Measurements from ENCODE around the gene CIROP. TPM values are rescaled to one million over a fixed set of nuclear protein-coding genes. Genes with fewer than 3 reads are reported as not detected.

CIROP gene
- total and polyA plus RNA-seq, 4 donors, result not detected

GRCh38 chr14:23114669-23115038 lies 9.9 kb upstream of the CIROP start:
- H3K9me3 ChIP-seq (ENCODE audit: control insufficient read depth in 4 of 4, low read length in 3 of 4), result no peaks in the 10 kb centered on the region
- H3K27ac ChIP-seq (ENCODE audit: low read depth in 1 of 2, low read length in 2 of 2), result no peak overlapping the region
- DNase-seq (ENCODE audit: low spot score), result no peak
- H3K4me3 ChIP-seq (ENCODE audit: low read depth in 1 of 3, low read length in 3 of 3), result no peak overlapping the region
- TF ChIP-seq ATF3 (IDR thresholded peaks at IDR 0.05), result no peak
- no peak for TF ChIP-seq EGR1 (IDR thresholded peaks at IDR 0.05; ENCODE audit: low read depth in 2 of 2)
- no peak for TF ChIP-seq RXRA (IDR thresholded peaks at IDR 0.05)
- TF ChIP-seq REST (IDR thresholded peaks at IDR 0.05), result no peak
- no peak for TF ChIP-seq TAF1 (conservative IDR thresholded peaks at IDR 0.05)
- TF ChIP-seq NR2F2 (IDR thresholded peaks at IDR 0.05), result no peak
- no peak for TF ChIP-seq ZBTB33 (IDR thresholded peaks at IDR 0.05)
- TF ChIP-seq CTCF (IDR thresholded peaks at IDR 0.05; ENCODE audit: low read depth, low read length, missing input control), result no peak
- TF ChIP-seq MAX (IDR thresholded peaks at IDR 0.05), result no peak
- no peak for TF ChIP-seq HNF4A (conservative IDR thresholded peaks at IDR 0.05)
- H3K9ac ChIP-seq (ENCODE audit: low read depth in 1 of 2, low read length in 2 of 2), result no peak overlapping the region
- H3K27me3 ChIP-seq (ENCODE audit: control insufficient read depth in 4 of 4, insufficient read depth in 4 of 4, low read length in 3 of 4), result no peaks in the 10 kb centered on the region
- WGBS, result 51% methylated on average over 4 of the region's 4 CpGs
- H3K36me3 ChIP-seq (ENCODE audit: control insufficient read depth in 4 of 4, insufficient read depth in 3 of 4, low read depth in 1 of 4, low read length in 3 of 4), result no peaks in the 10 kb centered on the region
- H3K4me1 ChIP-seq (ENCODE audit: control insufficient read depth in 4 of 4, insufficient read depth in 4 of 4, low read length in 3 of 4), result no peaks in the 10 kb centered on the region

- H3K27me3 ChIP-seq (ENCODE audit: control insufficient read depth in 4 of 4, insufficient read depth in 4 of 4, low read length in 3 of 4), result no peaks in the 10 kb centered on the region
- no peak overlapping the region for H3K4me3 ChIP-seq (ENCODE audit: low read depth in 1 of 3, low read length in 3 of 3)
- no peak for DNase-seq (ENCODE audit: low spot score)
- no peak overlapping the region for H3K9ac ChIP-seq (ENCODE audit: low read depth in 1 of 2, low read length in 2 of 2)
- no peaks in the 10 kb centered on the region for H3K9me3 ChIP-seq (ENCODE audit: control insufficient read depth in 4 of 4, low read length in 3 of 4)
- WGBS, result 52% methylated on average over 5 of the region's 5 CpGs
- H3K4me1 ChIP-seq (ENCODE audit: control insufficient read depth in 4 of 4, insufficient read depth in 4 of 4, low read length in 3 of 4), result no peaks in the 10 kb centered on the region
- no peak overlapping the region for H3K27ac ChIP-seq (ENCODE audit: low read depth in 1 of 2, low read length in 2 of 2)
- H3K36me3 ChIP-seq (ENCODE audit: control insufficient read depth in 4 of 4, insufficient read depth in 3 of 4, low read depth in 1 of 4, low read length in 3 of 4), result no peaks in the 10 kb centered on the region
- TF ChIP-seq FOXA1 (IDR thresholded peaks at IDR 0.05) (no peak), ZBTB33 (IDR thresholded peaks at IDR 0.05) (no peak)
Measured at GRCh38 chr14:23114120-23114458, 9.3 kb upstream of the CIROP start.
